GM12878 (cell line): ENCODE results near the gene LRFN2. TPM values are rescaled to one million over a fixed set of nuclear protein-coding genes. Genes with fewer than 3 reads are reported as not detected.

Source experiments
- ATAC-seq: fragments of 200-7000 bp; cut with Tn5 transposase; 3 replicates; pipeline ENCODE4 v1.9.1; 2020; ENCODE audit warnings: mild to moderate bottlenecking, moderate library complexity
- BruUV-seq: library from RNA; stranded (reverse); fragments of 400-500 nt; replicated peaks from 2 replicates; lab custom pipeline; 2021; lab: Mats Ljungman, UMichigan
- CTCF ChIA-PET: fragments of 300-600 bp; sonication (Branson Sonifier 250); formaldehyde crosslinking; extraction: SDS; loops from one replicate; lab custom pipeline; 2021; ENCODE audit warnings: inconsistent platforms; lab: Yijun Ruan, JAX
- POLR2A ChIA-PET: fragments of 350-600 bp; formaldehyde crosslinking; extraction: SDS; loops from one replicate; lab custom pipeline; 2021; ENCODE audit warnings: inconsistent platforms; lab: Charles Lee
- RAD21 ChIA-PET: fragments of 300-600 bp; sonication (Branson Sonifier 250); formaldehyde crosslinking; loops from one replicate; lab custom pipeline; 2023; ENCODE audit warnings: antibody characterized with exemption; ENCODE audit not compliant: unreplicated experiment; lab: Charles Lee
- SMC1A ChIA-PET: fragments of 300-600 bp; sonication (Branson Sonifier 250); formaldehyde crosslinking; loops from one replicate; lab custom pipeline; 2023; ENCODE audit not compliant: unreplicated experiment, uncharacterized antibody; lab: Charles Lee
- DNase-seq: peaks from one replicate; pipeline ENCODE4 v3.0.0-alpha.2; 2011; ENCODE audit warnings: low read depth, low spot score
- FAIRE-seq: peaks from 3 replicates; lab custom pipeline; 2011; peaks lifted over from hg19 to GRCh38; lab: Jason Lieb, UNC
- H2AFZ ChIP-seq: 2 replicates; pipeline ENCODE4 v1.6.0; 2011; ENCODE audit warnings: low read depth, low read length, control low read depth; ENCODE audit not compliant: control insufficient read depth
- H3K27ac ChIP-seq: 2 replicates; pipeline ENCODE4 v1.5.1; 2011; ENCODE audit warnings: control low read depth; ENCODE audit not compliant: control insufficient read depth, insufficient read depth
- H3K27me3 ChIP-seq, 2 experiments: replicated peaks in 1 of 2; 2 replicates each; pipeline versions ENCODE4 v1.6.0 to v1.6.1; 2011; ENCODE audit warnings: low read length in 1 of 2; ENCODE audit not compliant: control insufficient read depth in 2 of 2, insufficient read depth in 2 of 2
- H3K36me3 ChIP-seq, 2 experiments: 2 replicates each; pipeline ENCODE4 v1.5.1; 2011; ENCODE audit warnings: low read length in 1 of 2; ENCODE audit not compliant: control insufficient read depth in 2 of 2, insufficient read depth in 2 of 2
- H3K4me1 ChIP-seq: 2 replicates; pipeline ENCODE4 v1.6.1; 2011; ENCODE audit warnings: mild to moderate bottlenecking, low read length, moderate library complexity, mixed read lengths; ENCODE audit not compliant: control insufficient read depth, insufficient read depth
- H3K4me2 ChIP-seq: 2 replicates; pipeline ENCODE4 v1.6.0; 2011; ENCODE audit warnings: control low read depth; ENCODE audit not compliant: control insufficient read depth, insufficient read depth
- H3K4me3 ChIP-seq: fragments of 200-600 bp; sonication (generic); 2 replicates; pipeline ENCODE4 v1.5.1; 2016
- H3K79me2 ChIP-seq: 2 replicates; pipeline ENCODE4 v1.6.0; 2011; ENCODE audit warnings: low read length; ENCODE audit not compliant: control insufficient read depth, insufficient read depth
- H3K9ac ChIP-seq: 2 replicates; pipeline ENCODE4 v1.8.0; 2011; ENCODE audit warnings: low read length, control low read depth, mixed read lengths; ENCODE audit not compliant: control insufficient read depth, insufficient read depth
- H3K9me3 ChIP-seq: replicated peaks from 3 replicates; pipeline ENCODE4 v1.5.1; 2011; ENCODE audit warnings: mild to moderate bottlenecking, low read length; ENCODE audit not compliant: control insufficient read depth, insufficient read depth
- H4K20me1 ChIP-seq: 2 replicates; pipeline ENCODE4 v1.6.0; 2011; ENCODE audit not compliant: control insufficient read depth, insufficient read depth
- CREB1 ChIP-seq: IDR thresholded peaks from 2 replicates; pipeline ENCODE4 v1.6.1; 2012; ENCODE audit warnings: low read depth, mild to moderate bottlenecking, inconsistent platforms
- MEF2A ChIP-seq: IDR thresholded peaks from 2 replicates; pipeline ENCODE4 v1.6.1; 2011; ENCODE audit warnings: low read depth, mild to moderate bottlenecking, low read length, moderate library complexity; ENCODE audit not compliant: insufficient read depth
- MYC ChIP-seq: IDR thresholded peaks from 2 replicates; pipeline ENCODE4 v1.6.1; 2011; ENCODE audit warnings: mild to moderate bottlenecking, low read length, moderate library complexity, inconsistent platforms; ENCODE audit not compliant: insufficient read depth, insufficient replicate concordance, insufficient read length, severe bottlenecking
- NFYA ChIP-seq: IDR thresholded peaks from 2 replicates; pipeline ENCODE4 v1.6.1; 2011; ENCODE audit warnings: low read depth, mild to moderate bottlenecking, low read length, improper control_type of control experiment, borderline replicate concordance
- PML ChIP-seq: IDR thresholded peaks from 2 replicates; pipeline ENCODE4 v1.6.1; 2012; ENCODE audit warnings: low read length, inconsistent platforms
- USF1 ChIP-seq: IDR thresholded peaks from 2 replicates; pipeline ENCODE4 v1.6.1; 2011; ENCODE audit warnings: borderline replicate concordance, low read depth, mild to moderate bottlenecking, moderate library complexity, mixed read lengths, low read length; ENCODE audit not compliant: insufficient read depth; ENCODE audit errors: extremely low read length
- WGBS: methylation state at CpG from one replicate; pipeline ENCODE4 v1.1.6; 2016; ENCODE audit warnings: low lambda C conversion rate; ENCODE audit not compliant: insufficient replicate concordance, insufficient coverage; ENCODE audit errors: missing lambda C conversion rate; 5-methylcytosine and 5-hydroxymethylcytosine counted together
- in situ Hi-C: fragments of 300-500 bp; cut with MboI; formaldehyde crosslinking; loops from 9 replicates; pipeline ENCODE4 v1.14.3; 2018; ENCODE audit warnings: mixed read lengths
- intact Hi-C: fragments of 100-400 bp; cut with micrococcal nuclease; formaldehyde crosslinking; loops from one replicate; pipeline ENCODE4 v1.14.2; 2022; ENCODE audit not compliant: unreplicated experiment
- polyA plus RNA-seq, 11 experiments: library from polyadenylated mRNA; depleted of rRNA in 4 of 11; unstranded in 6 of 11; stranded (reverse) in 5 of 11; fragments of >200 nt; fragmentation: Nextera tagmentation in 4 of 11; fragmentation: Illumina TruSeq in 1 of 11; extraction: Ambion mirVana in 4 of 11; extraction: Trizol in 1 of 11; gene quantifications; 1 replicate in 1 of 11; 2 replicates in 10 of 11; pipeline versions ENCODE4 v1.2.1 to v1.2.3, GENCODE V29; 2011 to 2016; ENCODE audit warnings: inconsistent platforms in 2 of 11, missing spikeins in 2 of 11, low read depth in 1 of 11
- total RNA-seq, 4 experiments: library from RNA; depleted of rRNA in 3 of 4; stranded (reverse); fragments of >200 nt in 3 of 4; fragmentation: Illumina TruSeq in 1 of 4; extraction: Trizol in 1 of 4; gene quantifications; 2 replicates each; pipeline versions ENCODE4 v1.2.1 to v1.2.3, GENCODE V29; 2013 to 2021
- TF ChIP-seq, protein P1 (sequence below): fragments of 450-650 bp; formaldehyde crosslinking; IDR thresholded peaks from 2 replicates; pipeline ENCODE4 v1.4.0; 2022; ENCODE audit warnings: mild to moderate bottlenecking, moderate library complexity

LRFN2 gene
- total and polyA plus RNA-seq, 10 of the 15 experiments (the other 5 are each of a cell fraction or from before 2014, with no cell fraction given), result not detected

GRCh38 chr6:40443842-40444241, 143.3 kb downstream of the LRFN2 start (continued):
- TF ChIP-seq, protein P1, sequence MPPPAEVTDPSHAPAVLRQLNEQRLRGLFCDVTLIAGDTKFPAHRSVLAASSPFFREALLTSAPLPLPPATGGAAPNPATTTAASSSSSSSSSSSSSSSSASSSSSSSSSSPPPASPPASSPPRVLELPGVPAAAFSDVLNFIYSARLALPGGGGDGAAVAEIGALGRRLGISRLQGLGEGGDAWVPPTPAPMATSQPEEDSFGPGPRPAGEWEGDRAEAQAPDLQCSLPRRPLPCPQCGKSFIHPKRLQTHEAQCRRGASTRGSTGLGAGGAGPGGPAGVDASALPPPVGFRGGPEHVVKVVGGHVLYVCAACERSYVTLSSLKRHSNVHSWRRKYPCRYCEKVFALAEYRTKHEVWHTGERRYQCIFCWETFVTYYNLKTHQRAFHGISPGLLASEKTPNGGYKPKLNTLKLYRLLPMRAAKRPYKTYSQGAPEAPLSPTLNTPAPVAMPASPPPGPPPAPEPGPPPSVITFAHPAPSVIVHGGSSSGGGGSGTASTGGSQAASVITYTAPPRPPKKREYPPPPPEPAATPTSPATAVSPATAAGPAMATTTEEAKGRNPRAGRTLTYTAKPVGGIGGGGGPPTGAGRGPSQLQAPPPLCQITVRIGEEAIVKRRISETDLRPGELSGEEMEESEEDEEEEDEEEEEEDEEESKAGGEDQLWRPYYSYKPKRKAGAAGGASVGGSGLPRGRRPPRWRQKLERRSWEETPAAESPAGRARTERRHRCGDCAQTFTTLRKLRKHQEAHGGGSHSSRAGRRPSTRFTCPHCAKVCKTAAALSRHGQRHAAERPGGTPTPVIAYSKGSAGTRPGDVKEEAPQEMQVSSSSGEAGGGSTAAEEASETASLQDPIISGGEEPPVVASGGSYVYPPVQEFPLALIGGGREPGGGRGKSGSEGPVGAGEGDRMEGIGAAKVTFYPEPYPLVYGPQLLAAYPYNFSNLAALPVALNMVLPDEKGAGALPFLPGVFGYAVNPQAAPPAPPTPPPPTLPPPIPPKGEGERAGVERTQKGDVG (CRISPR knock-in tag), result no peak

DNA sequence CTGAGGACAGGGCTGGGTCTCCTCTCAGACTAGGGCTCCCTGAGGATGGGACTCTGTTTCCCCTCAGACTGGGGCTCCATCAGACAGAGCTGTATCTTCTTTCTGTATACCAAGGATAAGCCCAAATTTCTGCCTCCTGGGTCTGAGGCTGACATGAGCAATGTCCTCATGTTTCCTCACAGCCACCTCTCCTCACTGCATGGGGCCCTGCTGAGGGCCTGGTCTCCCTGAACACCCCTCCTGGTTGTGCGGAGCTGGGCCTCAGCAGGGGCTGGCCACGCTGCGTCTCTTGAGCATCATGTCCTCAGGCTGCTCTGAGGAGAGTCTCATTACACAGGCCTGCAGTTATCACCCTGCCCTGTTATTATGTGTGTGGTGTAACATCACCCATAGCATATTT, 144.6 kb downstream of the LRFN2 start:
- peaks cover 1 to 2% of the 10 kb centered on the region in 2 experiments; a peak in 3 of 4 replicates for H3K27me3 ChIP-seq
- in situ Hi-C loops, result no loop called here
- intact Hi-C loops, result no loop called here
- FAIRE-seq, result no peak
- H3K9me3 ChIP-seq, result no peaks in the 10 kb centered on the region
- H4K20me1 ChIP-seq, result no peaks in the 10 kb centered on the region
- no peak overlapping the region for H2AFZ ChIP-seq
- SMC1A ChIA-PET, result no interaction called here
- RAD21 ChIA-PET, result no interaction called here
- no peak for DNase-seq
- no peak overlapping the region for H3K4me2 ChIP-seq
- H3K27ac ChIP-seq, result no peak overlapping the region
- WGBS, result 19% methylated on average over 3 of the region's 3 CpGs
- BruUV-seq, result no TSS peak
- ATAC-seq, result no peak
- no peaks in the 10 kb centered on the region for H3K36me3 ChIP-seq
- POLR2A ChIA-PET, result no interaction called here
- H3K4me1 ChIP-seq, result no peaks in the 10 kb centered on the region
- CTCF ChIA-PET, result no interaction called here
- no peak overlapping the region for H3K4me3 ChIP-seq
- no peak overlapping the region for H3K9ac ChIP-seq
- TF ChIP-seq NFYA (no peak), PML (no peak), CREB1 (no peak), MEF2A (no peak), MYC (no peak), USF1 (no peak)
- H3K79me2 ChIP-seq, result no peaks in the 10 kb centered on the region
